ENCODE results near the gene USP33. TPM values are rescaled to one million over a fixed set of nuclear protein-coding genes. Genes with fewer than 3 reads are reported as not detected.
"Not testable (repeated sequence)": the region's sequence is repeated elsewhere in the genome, so short reads cannot be mapped to it uniquely, and the experiment has no call there.

USP33 gene
- total and polyA plus RNA-seq, 4 experiments from 2014 or later: 43.0 to 89.1 (median 65.4) TPM

- Histone ChIP-seq H3K9me3 (ENCODE audit: control insufficient read depth in 1 of 2, low read length in 2 of 2) (no peaks in the 10 kb centered on the region), H3K4me3 (ENCODE audit: low read length in 2 of 2) (peak overlapping the region; percentile 17 to 81), H3K4me1 (ENCODE audit: insufficient read depth, low read length) (peaks cover 45% of the 10 kb centered on the region), H3K27ac (ENCODE audit: low read depth, low read length) (peak overlapping the region; percentile 88), H3K36me3 (ENCODE audit: insufficient read depth, low read length) (no peaks in the 10 kb centered on the region), H3K27me3 (ENCODE audit: insufficient read depth, low read length) (no peaks in the 10 kb centered on the region)
- Mint-ChIP-seq H3K27me3 (no peaks in the 10 kb centered on the region), H3K9me3 (peaks cover 0 to 3% (median 0%) of the 10 kb centered on the region in 8 donors), H3K36me3 (peaks cover 0 to 15% of the 10 kb centered on the region in 2 donors), H3K27ac (peak overlapping the region; percentile 93 to 98 (median 97)), H3K4me1 (peaks cover 20 to 42% (median 31%) of the 10 kb centered on the region in 4 donors), H3K4me3 (peak overlapping the region; percentile 85 to 95 (median 91))
- ChIA-PET POLR2A (ENCODE audit: partially characterized antibody) (interaction anchor here (0.7 to 3.0 kb wide), 14 partner anchors 9 to 464 kb away, joined by 3 to 31 read pairs (median 4); partner anchors contain the start of genes DNAJB4, FUBP1, MIGA1 and PIGK), CTCF (ENCODE audit: partially characterized antibody) (interaction anchor here (0.6 to 2.3 kb wide), 14 partner anchors 10 to 183 kb away, joined by 3 to 14 read pairs (median 3); partner anchors contain the start of gene MIGA1)
- intact Hi-C loops (cut with micrococcal nuclease): loop anchor here (1.0 to 10.0 kb wide), 11 partner anchors 76 to 1959 kb away; partner anchors contain the start of genes ACADM, AK5, DNAJB4 and IFI44L
- DNase-seq: peak; percentile 91 to 94 (median 92)
Measured at GRCh38 chr1:77683160-77684148, 76.2 kb downstream of the USP33 start.

DNA sequence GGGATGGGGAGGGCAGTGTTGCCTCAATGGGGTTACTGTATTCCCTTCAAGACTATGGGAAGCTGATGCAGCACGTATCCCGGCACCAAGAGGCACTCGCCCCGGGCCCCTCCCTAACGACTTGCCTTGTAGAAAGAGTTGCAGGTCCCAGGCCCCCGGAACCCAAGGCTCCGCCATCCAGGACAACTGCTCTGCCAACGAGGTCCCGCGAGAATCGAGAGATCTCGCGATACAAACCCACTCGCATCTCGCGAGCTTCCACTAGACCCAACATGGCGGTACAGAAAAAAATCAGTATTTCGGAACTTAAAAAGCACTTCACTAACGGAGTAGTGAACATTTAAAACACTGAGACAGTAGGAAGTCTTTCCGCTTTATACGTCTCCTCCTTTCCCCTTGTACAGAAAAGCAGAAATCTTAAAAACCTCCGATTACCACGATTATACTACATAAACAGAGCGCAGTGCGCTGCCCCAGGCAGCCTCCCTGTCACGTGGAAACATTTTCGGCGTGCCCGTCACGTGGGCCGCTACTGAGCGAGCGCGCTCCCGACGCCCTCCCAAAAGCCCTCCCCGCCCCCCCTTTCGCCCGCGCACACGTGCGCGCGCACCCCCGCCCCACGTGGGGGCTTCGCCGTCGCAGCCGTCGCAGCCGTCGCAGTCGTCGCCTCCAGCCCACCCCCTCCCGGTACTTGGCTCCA lies 77.0 kb downstream of the USP33 start, which contains the start of gene ZZZ3:
TSS of gene ZZZ3 (minus strand) at position 199 of the 700 bp plus-strand sequence. CDS start 49,304 bp downstream, outside the sequence.
- ChIA-PET POLR2A (ENCODE audit: partially characterized antibody) (interaction anchor here (0.8 to 3.0 kb wide), 11 partner anchors 11 to 463 kb away, joined by 3 to 31 read pairs (median 5); partner anchors contain the start of genes DNAJB4, FUBP1, MIGA1 and PIGK), CTCF (ENCODE audit: partially characterized antibody) (interaction anchor here (0.6 to 2.3 kb wide), 10 partner anchors 11 to 182 kb away, joined by 3 to 14 read pairs (median 3); partner anchors contain the start of gene MIGA1)
- DNase-seq: peak; percentile 95 to 96 (median 96)
- peak within 1 kb of the TSS; percentile 80 to 81 for H3K4me3 ChIP-seq (ENCODE audit: low read length in 2 of 2)
- Mint-ChIP-seq H3K4me1 (peaks cover 26 to 50% (median 36%) of the 10 kb centered on the region in 4 donors), H3K27ac (peak within 1 kb of the TSS; percentile 93 to 98 (median 97)), H3K9me3 (peaks cover 0 to 3% (median 0%) of the 10 kb centered on the region in 8 donors), H3K4me3 (peak within 1 kb of the TSS; percentile 85 to 95 (median 91)), H3K36me3 (peaks cover 0 to 16% of the 10 kb centered on the region in 2 donors), H3K27me3 (no peaks in the 10 kb centered on the region)
- H3K27me3 ChIP-seq (ENCODE audit: insufficient read depth, low read length): no peaks in the 10 kb centered on the region
- intact Hi-C loops (cut with micrococcal nuclease): loop anchor here (1.0 to 10.0 kb wide), 12 partner anchors 77 to 1958 kb away; partner anchors contain the start of genes ACADM, AK5, DNAJB4 and FUBP1
- H3K4me1 ChIP-seq (ENCODE audit: insufficient read depth, low read length): peaks cover 52% of the 10 kb centered on the region
- no peaks in the 10 kb centered on the region for H3K9me3 ChIP-seq (ENCODE audit: control insufficient read depth in 1 of 2, low read length in 2 of 2)
- H3K36me3 ChIP-seq (ENCODE audit: insufficient read depth, low read length): no peaks in the 10 kb centered on the region
- peak within 1 kb of the TSS; percentile 88 for H3K27ac ChIP-seq (ENCODE audit: low read depth, low read length)

- no peaks in the 10 kb centered on the region for H3K9me3 ChIP-seq (ENCODE audit: control insufficient read depth in 1 of 2, low read length in 2 of 2)
- ChIA-PET CTCF (ENCODE audit: partially characterized antibody) (no interaction called here), POLR2A (ENCODE audit: partially characterized antibody) (no interaction called here)
- peak overlapping the region in 4 of 8 donors; percentile 4 to 58 (median 46) for H3K4me3 Mint-ChIP-seq
- H3K4me1 Mint-ChIP-seq: peaks cover 32 to 64% (median 44%) of the 10 kb centered on the region in 4 donors
- no peaks in the 10 kb centered on the region for H3K27me3 Mint-ChIP-seq
- no peak for DNase-seq
- H3K9me3 Mint-ChIP-seq: peaks cover 0 to 3% (median 0%) of the 10 kb centered on the region in 8 donors
- H3K36me3 Mint-ChIP-seq: peaks cover 2 to 21% of the 10 kb centered on the region in 2 donors
- H3K36me3 ChIP-seq (ENCODE audit: insufficient read depth, low read length): no peaks in the 10 kb centered on the region
- no peak overlapping the region for H3K4me3 ChIP-seq (ENCODE audit: low read length in 2 of 2)
- no peak overlapping the region for H3K27ac ChIP-seq (ENCODE audit: low read depth, low read length)
- intact Hi-C loops (cut with micrococcal nuclease): loop anchor here (5.0 to 10.0 kb wide), 5 partner anchors 98 to 945 kb away; partner anchors contain the start of genes AK5, IFI44L and PIGK
- peaks cover 72% of the 10 kb centered on the region for H3K4me1 ChIP-seq (ENCODE audit: insufficient read depth, low read length)
- peak overlapping the region in 2 of 7 donors; percentile 7 to 39 for H3K27ac Mint-ChIP-seq
- H3K27me3 ChIP-seq (ENCODE audit: insufficient read depth, low read length): no peaks in the 10 kb centered on the region
Measured at GRCh38 chr1:77680173-77680572, 79.5 kb downstream of the USP33 start.

- no peaks in the 10 kb centered on the region for H3K27me3 Mint-ChIP-seq
- peak overlapping the region in 3 of 8 donors; percentile 11 to 33 (median 19) for H3K4me3 Mint-ChIP-seq
- intact Hi-C loops (cut with micrococcal nuclease): no loop called here
- CTCF ChIA-PET (ENCODE audit: partially characterized antibody): no interaction called here
- Histone ChIP-seq H3K4me3 (ENCODE audit: low read length in 2 of 2) (no peak overlapping the region), H3K4me1 (ENCODE audit: insufficient read depth, low read length) (peaks cover 72% of the 10 kb centered on the region), H3K27me3 (ENCODE audit: insufficient read depth, low read length) (no peaks in the 10 kb centered on the region), H3K36me3 (ENCODE audit: insufficient read depth, low read length) (no peaks in the 10 kb centered on the region), H3K27ac (ENCODE audit: low read depth, low read length) (no peak overlapping the region), H3K9me3 (ENCODE audit: control insufficient read depth in 1 of 2, low read length in 2 of 2) (no peaks in the 10 kb centered on the region)
- peaks cover 0 to 5% (median 0%) of the 10 kb centered on the region in 8 donors for H3K9me3 Mint-ChIP-seq
- peaks cover 5 to 24% of the 10 kb centered on the region in 2 donors for H3K36me3 Mint-ChIP-seq
- peak overlapping the region in 3 of 7 donors; percentile 19 to 39 (median 29) for H3K27ac Mint-ChIP-seq
- POLR2A ChIA-PET (ENCODE audit: partially characterized antibody): no interaction called here
- H3K4me1 Mint-ChIP-seq: peaks cover 35 to 70% (median 47%) of the 10 kb centered on the region in 4 donors
- no peak for DNase-seq
Measured at GRCh38 chr1:77678660-77679610, 80.7 kb downstream of the USP33 start.

DNA sequence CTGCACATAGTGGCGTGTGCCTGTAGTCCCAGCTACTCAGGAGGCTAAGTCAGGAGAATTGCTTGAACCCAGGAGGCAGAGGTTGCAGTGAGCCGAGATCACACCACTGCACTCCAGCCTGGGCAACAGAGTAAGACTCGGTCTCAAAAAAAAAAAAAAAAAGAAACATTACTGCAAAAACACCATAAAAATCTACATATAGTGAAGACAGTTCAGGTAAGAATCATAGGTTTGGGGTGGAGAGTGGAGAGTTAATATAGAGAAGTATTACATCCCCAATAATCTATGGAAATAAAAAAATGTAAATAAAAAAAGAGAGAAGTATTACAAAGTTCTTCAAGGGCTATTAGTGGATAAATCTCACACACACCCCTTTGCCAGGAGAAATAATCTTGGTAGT lies 84.8 kb downstream of the USP33 start:
- H3K36me3 ChIP-seq (ENCODE audit: insufficient read depth, low read length); CTCF ChIA-PET (ENCODE audit: partially characterized antibody); H3K9me3 ChIP-seq (ENCODE audit: control insufficient read depth in 1 of 2, low read length in 2 of 2); H3K4me3 ChIP-seq (ENCODE audit: low read length in 2 of 2); intact Hi-C loops (cut with micrococcal nuclease); H3K27me3 ChIP-seq (ENCODE audit: insufficient read depth, low read length); DNase-seq; H3K27ac ChIP-seq (ENCODE audit: low read depth, low read length); H3K4me3 Mint-ChIP-seq; H3K27me3 Mint-ChIP-seq; H3K9me3 Mint-ChIP-seq: not testable (repeated sequence)
- H3K4me1 ChIP-seq (ENCODE audit: insufficient read depth, low read length): peaks cover 77% of the 10 kb centered on the region
- H3K36me3 Mint-ChIP-seq: peaks cover 5 to 19% of the 10 kb centered on the region in 2 donors
- H3K4me1 Mint-ChIP-seq: peaks cover 44 to 72% (median 59%) of the 10 kb centered on the region in 4 donors
- H3K27ac Mint-ChIP-seq: peak overlapping the region in 2 of 7 donors; percentile 12 to 24
- POLR2A ChIA-PET (ENCODE audit: partially characterized antibody): interaction anchor here (0.8 kb wide), 1 partner anchor 9 kb away, joined by 3 read pairs; no protein-coding TSS in a partner anchor

All from CD4-positive, alpha-beta memory T cell (primary cell).